Kidney (tissue), 14 donors: ENCODE measurements around the gene NPFFR1. TPM values are rescaled to one million over a fixed set of nuclear protein-coding genes. Genes with fewer than 3 reads are reported as not detected.

Source experiments
- DNase-seq, 5 donors: peaks; one replicate each; pipeline ENCODE4 v3.0.0-alpha.2; 2013 to 2020
- FAIRE-seq: peaks from 2 replicates; lab custom pipeline; 2012; peaks lifted over from hg19 to GRCh38; lab: Jason Lieb, UNC
- H3K27ac ChIP-seq, 2 donors: one replicate each; pipeline ENCODE4 v1.7.0; 2013; ENCODE audit warnings: low read depth in 2 of 2, low read length in 2 of 2, inconsistent platforms in 1 of 2
- H3K27me3 ChIP-seq: one replicate; pipeline ENCODE4 v1.7.1; 2013; ENCODE audit warnings: low read length, inconsistent platforms; ENCODE audit not compliant: control insufficient read depth, insufficient read depth
- H3K36me3 ChIP-seq, 3 donors: one replicate each; pipeline versions ENCODE4 v1.7.0 to v1.7.1; 2013; ENCODE audit warnings: low read length in 3 of 3, control low read depth in 1 of 3, inconsistent platforms in 1 of 3; ENCODE audit not compliant: insufficient read depth in 3 of 3, control insufficient read depth in 2 of 3
- H3K4me1 ChIP-seq, 3 donors: one replicate each; pipeline versions ENCODE4 v1.7.0 to v1.7.1; 2013; ENCODE audit warnings: low read length in 3 of 3, inconsistent platforms in 1 of 3, low read depth in 1 of 3; ENCODE audit not compliant: control insufficient read depth in 2 of 3, insufficient read depth in 2 of 3
- H3K4me3 ChIP-seq, 3 donors: one replicate each; pipeline versions ENCODE4 v1.7.0 to v1.8.1; 2013; ENCODE audit warnings: low read length in 3 of 3, control low read depth in 1 of 3, inconsistent platforms in 1 of 3
- H3K9ac ChIP-seq, 3 donors: one replicate each; pipeline versions ENCODE4 v1.7.0 to v1.7.1; 2013; ENCODE audit warnings: low read length in 3 of 3, control low read depth in 1 of 3, inconsistent platforms in 1 of 3
- H3K9me3 ChIP-seq, 3 donors: one replicate each; pipeline versions ENCODE4 v1.7.0 to v1.7.1; 2013; ENCODE audit warnings: low read length in 3 of 3, control low read depth in 1 of 3, inconsistent platforms in 1 of 3; ENCODE audit not compliant: control insufficient read depth in 2 of 3, insufficient read depth in 1 of 3
- CTCF ChIP-seq: IDR thresholded peaks from 3 replicates; pipeline ENCODE4 v1.5.1; 2012; ENCODE audit warnings: mild to moderate bottlenecking, moderate library complexity, borderline replicate concordance; ENCODE audit not compliant: insufficient read depth; ENCODE audit errors: extremely low read depth
- intact Hi-C: fragments of 100-400 bp; cut with DNase I; formaldehyde crosslinking; loops from one replicate; pipeline ENCODE4 v1.11.1; 2022
- polyA plus RNA-seq: library from polyadenylated mRNA; stranded (reverse); fragments of 350-450 nt; fragmentation: Illumina TruSeq; extraction: RNeasy Lipid Tissue Mini Kit (QIAGEN cat#74804); gene quantifications from one replicate; pipeline ENCODE4 v1.2.3, GENCODE V29; 2014; ENCODE audit warnings: low read depth, low replicate concordance; ENCODE audit not compliant: insufficient read depth
- total RNA-seq: library from RNA; stranded (reverse); fragmentation: NEBNext Ultra II Directional; extraction: Animal tissue kit (Norgen Biotek cat#: 25700); gene quantifications from one replicate; pipeline ENCODE4 v1.2.1, GENCODE V29; 2021
- donor health status: control.
- donor health status: control.
- donor health status: control.
- donor health status: control.
- donor health status: control.
- donor health status: DM: yes; HTN: yes; CAD: no.
- donor health status: Normal renal cell carcinoma (clear cell type).

Gene NPFFR1
- total and polyA plus RNA-seq, 2 donors from 2014 or later = 0.09 TPM; not detected in 1

DNA sequence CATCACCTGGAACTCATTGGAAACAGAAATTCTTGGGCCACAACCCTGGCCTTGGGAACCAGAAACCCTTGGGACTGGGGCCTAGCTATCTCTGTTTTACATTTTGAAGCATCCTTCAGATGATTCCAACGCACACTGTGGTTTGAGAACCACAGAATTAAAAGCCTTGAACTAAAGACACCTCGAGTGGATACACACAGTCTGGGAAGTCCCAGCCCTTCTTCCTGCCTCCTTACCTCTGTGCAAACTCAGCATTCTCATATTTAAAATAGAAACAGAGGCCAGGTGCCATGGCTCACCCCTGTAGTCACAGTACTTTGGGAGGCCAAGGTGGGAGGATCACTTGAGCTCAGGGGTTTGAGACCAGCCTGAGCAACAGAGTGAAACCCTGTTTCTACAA lies 12.9 kb downstream of the NPFFR1 start:
- FAIRE-seq (no peak), DNase-seq (no peak)
- H3K27me3 ChIP-seq = no peaks in the 10 kb centered on the region
- H3K9me3 ChIP-seq = peaks cover 0 to 4% (median 0%) of the 10 kb centered on the region in 3 donors
- H3K27ac ChIP-seq = no peak overlapping the region
- TF ChIP-seq CTCF = no peak
- H3K9ac ChIP-seq = no peak overlapping the region
- no peak overlapping the region for H3K4me3 ChIP-seq
- intact Hi-C loops = no loop called here
- no peaks in the 10 kb centered on the region for H3K36me3 ChIP-seq
- peaks cover 0 to 2% (median 0%) of the 10 kb centered on the region in 3 donors for H3K4me1 ChIP-seq

- Histone ChIP-seq H3K27ac (no peak overlapping the region), H3K9ac (no peak overlapping the region), H3K27me3 (no peaks in the 10 kb centered on the region), H3K9me3 (no peaks in the 10 kb centered on the region), H3K4me1 (peaks cover 0 to 2% (median 0%) of the 10 kb centered on the region in 3 donors), H3K4me3 (no peak overlapping the region), H3K36me3 (no peaks in the 10 kb centered on the region)
- intact Hi-C loops = no loop called here
- no peak for FAIRE-seq
- no peak for TF ChIP-seq CTCF
- DNase-seq = no peak
These were observed 14.1 kb downstream of the NPFFR1 start for GRCh38 chr10:70269741-70270140.

GRCh38 chr10:70268376-70268775 lies 15.4 kb downstream of the NPFFR1 start:
- H3K27ac ChIP-seq = no peak overlapping the region
- no peaks in the 10 kb centered on the region for H3K36me3 ChIP-seq
- intact Hi-C loops = no loop called here
- no peak overlapping the region for H3K9ac ChIP-seq
- H3K4me3 ChIP-seq = no peak overlapping the region
- FAIRE-seq (no peak), DNase-seq (no peak)
- peaks cover 0 to 2% (median 0%) of the 10 kb centered on the region in 3 donors for H3K4me1 ChIP-seq
- H3K9me3 ChIP-seq = no peaks in the 10 kb centered on the region
- no peak for TF ChIP-seq CTCF
- no peaks in the 10 kb centered on the region for H3K27me3 ChIP-seq

- FAIRE-seq = no peak
- Histone ChIP-seq H3K9ac (no peak overlapping the region), H3K4me3 (no peak overlapping the region), H3K27ac (no peak overlapping the region), H3K9me3 (no peaks in the 10 kb centered on the region), H3K4me1 (no peaks in the 10 kb centered on the region), H3K36me3 (no peaks in the 10 kb centered on the region), H3K27me3 (no peaks in the 10 kb centered on the region)
- TF ChIP-seq CTCF = no peak
- intact Hi-C loops = no loop called here
- DNase-seq = no peak
These were observed 16.5 kb downstream of the NPFFR1 start for GRCh38 chr10:70267161-70267933.
